Progenitor cell of endocrine pancreas (in vitro differentiated cells): ENCODE results near the gene VRK3. TPM values are rescaled to one million over a fixed set of nuclear protein-coding genes. Genes with fewer than 3 reads are reported as not detected.
"Not testable (repeated sequence)": the region's sequence is repeated elsewhere in the genome, so short reads cannot be mapped to it uniquely, and the experiment has no call there.

Experiments
- DNase-seq: peaks from one replicate; pipeline ENCODE4 v3.0.0; 2021; ENCODE audit warnings: low spot score; ENCODE audit not compliant: unreplicated experiment
- H3K27ac Mint-ChIP-seq: 2 replicates; pipeline ENCODE4 v1.8.0; 2021; ENCODE audit warnings: mild to moderate bottlenecking, moderate library complexity, mixed read lengths
- H3K27me3 Mint-ChIP-seq: 2 replicates; pipeline ENCODE4 v1.8.0; 2021; ENCODE audit warnings: mixed read lengths
- H3K36me3 Mint-ChIP-seq: 2 replicates; pipeline ENCODE4 v1.8.0; 2022; ENCODE audit warnings: mixed read lengths; ENCODE audit not compliant: insufficient read depth
- H3K4me1 Mint-ChIP-seq: 2 replicates; pipeline ENCODE4 v1.8.0; 2021; ENCODE audit warnings: low read depth, mixed read lengths
- H3K4me3 Mint-ChIP-seq: 2 replicates; pipeline ENCODE4 v1.8.0; 2021; ENCODE audit warnings: low read depth, mild to moderate bottlenecking, moderate library complexity, mixed read lengths
- H3K9me3 Mint-ChIP-seq: 2 replicates; pipeline ENCODE4 v1.8.0; 2021; ENCODE audit warnings: low read depth, mixed read lengths
- total RNA-seq: library from RNA; stranded (reverse); gene quantifications from 2 replicates; pipeline ENCODE4 v1.2.1, GENCODE V29; 2021
- TF ChIP-seq, protein P1 (sequence below): fragments of 200-600 bp; sonication (generic); IDR thresholded peaks from one replicate; pipeline ENCODE4 v1.5.0; 2021; ENCODE audit warnings: antibody characterized with exemption, mild to moderate bottlenecking; ENCODE audit not compliant: unreplicated experiment

The VRK3 gene
- total RNA-seq, 1 donor from 2014 or later, result 53.4 TPM

GRCh38 chr19:49951806-49952478 is 73.2 kb downstream of the VRK3 start:
- DNase-seq, result no peak
- peaks cover 20% of the 10 kb centered on the region for H3K4me1 Mint-ChIP-seq
- no peaks in the 10 kb centered on the region for H3K27me3 Mint-ChIP-seq

GRCh38 chr19:49950956-49951526 is 74.1 kb downstream of the VRK3 start:
- TF ChIP-seq, protein P1, sequence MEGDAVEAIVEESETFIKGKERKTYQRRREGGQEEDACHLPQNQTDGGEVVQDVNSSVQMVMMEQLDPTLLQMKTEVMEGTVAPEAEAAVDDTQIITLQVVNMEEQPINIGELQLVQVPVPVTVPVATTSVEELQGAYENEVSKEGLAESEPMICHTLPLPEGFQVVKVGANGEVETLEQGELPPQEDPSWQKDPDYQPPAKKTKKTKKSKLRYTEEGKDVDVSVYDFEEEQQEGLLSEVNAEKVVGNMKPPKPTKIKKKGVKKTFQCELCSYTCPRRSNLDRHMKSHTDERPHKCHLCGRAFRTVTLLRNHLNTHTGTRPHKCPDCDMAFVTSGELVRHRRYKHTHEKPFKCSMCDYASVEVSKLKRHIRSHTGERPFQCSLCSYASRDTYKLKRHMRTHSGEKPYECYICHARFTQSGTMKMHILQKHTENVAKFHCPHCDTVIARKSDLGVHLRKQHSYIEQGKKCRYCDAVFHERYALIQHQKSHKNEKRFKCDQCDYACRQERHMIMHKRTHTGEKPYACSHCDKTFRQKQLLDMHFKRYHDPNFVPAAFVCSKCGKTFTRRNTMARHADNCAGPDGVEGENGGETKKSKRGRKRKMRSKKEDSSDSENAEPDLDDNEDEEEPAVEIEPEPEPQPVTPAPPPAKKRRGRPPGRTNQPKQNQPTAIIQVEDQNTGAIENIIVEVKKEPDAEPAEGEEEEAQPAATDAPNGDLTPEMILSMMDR, result no peak
- Mint-ChIP-seq H3K9me3 (no peaks in the 10 kb centered on the region), H3K36me3 (no peaks in the 10 kb centered on the region), H3K4me3 (no peak overlapping the region), H3K27me3 (no peaks in the 10 kb centered on the region), H3K27ac (no peak overlapping the region), H3K4me1 (peaks cover 20% of the 10 kb centered on the region)
- DNase-seq, result no peak

More at GRCh38 chr19:49951806-49952478, 73.2 kb downstream of the VRK3 start:
- Mint-ChIP-seq H3K4me3 (no peak overlapping the region), H3K27ac (no peak overlapping the region), H3K36me3 (no peaks in the 10 kb centered on the region), H3K9me3 (no peaks in the 10 kb centered on the region)
- TF ChIP-seq, protein P1, result no peak

- no peaks in the 10 kb centered on the region for H3K36me3 Mint-ChIP-seq
- DNase-seq, result no peak
- H3K4me3 Mint-ChIP-seq, result no peak overlapping the region
- H3K4me1 Mint-ChIP-seq, result peaks cover 20% of the 10 kb centered on the region
- H3K9me3 Mint-ChIP-seq, result no peaks in the 10 kb centered on the region
- H3K27ac Mint-ChIP-seq, result no peak overlapping the region
- TF ChIP-seq, protein P1, result no peak
- H3K27me3 Mint-ChIP-seq, result no peaks in the 10 kb centered on the region
Observed at GRCh38 chr19:49950590-49950948, 74.6 kb downstream of the VRK3 start.

DNA sequence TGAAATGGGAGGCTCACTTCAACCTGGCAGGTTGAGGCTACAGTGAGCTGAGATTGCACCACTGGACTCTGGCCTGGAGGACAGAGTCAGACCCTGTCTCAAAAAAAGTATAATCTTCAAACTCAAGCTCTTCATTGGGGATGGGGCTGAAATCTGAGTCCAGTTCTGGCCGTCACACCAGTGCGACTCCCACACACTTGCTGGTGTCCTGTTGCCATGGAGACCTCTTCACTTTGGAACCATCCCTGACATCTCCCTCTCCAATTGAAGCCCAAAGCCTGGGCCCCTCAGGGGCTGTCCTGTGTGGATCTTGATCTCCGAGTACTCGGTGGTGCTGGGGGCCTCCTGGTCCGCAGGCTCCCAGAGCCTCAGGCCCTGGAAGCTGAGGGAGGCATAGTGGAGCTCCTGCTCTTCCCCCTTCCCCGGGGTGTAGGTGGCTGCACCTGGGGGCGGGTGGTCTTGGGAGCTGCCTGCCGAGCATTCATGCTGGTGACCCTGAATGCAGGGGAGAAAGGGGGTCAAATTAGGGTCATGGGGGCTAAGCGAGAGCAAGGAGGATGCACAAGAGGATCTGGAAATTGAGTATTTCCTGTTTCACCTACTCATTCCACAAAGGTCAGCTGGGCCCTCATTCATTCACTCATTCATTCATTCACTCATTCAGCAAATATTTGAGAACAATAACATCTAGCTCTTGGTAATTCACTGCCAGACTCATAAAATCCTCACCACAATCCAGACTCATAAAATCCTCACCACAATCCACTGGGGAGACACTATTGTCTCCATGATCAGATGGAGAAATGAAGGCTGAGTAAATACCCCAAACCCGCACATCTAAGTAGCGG is 75.2 kb downstream of the VRK3 start:
- H3K36me3 Mint-ChIP-seq, result no peaks in the 10 kb centered on the region
- peaks cover 17% of the 10 kb centered on the region for H3K4me1 Mint-ChIP-seq
- no peak overlapping the region for H3K27ac Mint-ChIP-seq
- no peak for DNase-seq
- no peaks in the 10 kb centered on the region for H3K9me3 Mint-ChIP-seq
- no peaks in the 10 kb centered on the region for H3K27me3 Mint-ChIP-seq
- TF ChIP-seq, protein P1, result no peak
- no peak overlapping the region for H3K4me3 Mint-ChIP-seq

DNA sequence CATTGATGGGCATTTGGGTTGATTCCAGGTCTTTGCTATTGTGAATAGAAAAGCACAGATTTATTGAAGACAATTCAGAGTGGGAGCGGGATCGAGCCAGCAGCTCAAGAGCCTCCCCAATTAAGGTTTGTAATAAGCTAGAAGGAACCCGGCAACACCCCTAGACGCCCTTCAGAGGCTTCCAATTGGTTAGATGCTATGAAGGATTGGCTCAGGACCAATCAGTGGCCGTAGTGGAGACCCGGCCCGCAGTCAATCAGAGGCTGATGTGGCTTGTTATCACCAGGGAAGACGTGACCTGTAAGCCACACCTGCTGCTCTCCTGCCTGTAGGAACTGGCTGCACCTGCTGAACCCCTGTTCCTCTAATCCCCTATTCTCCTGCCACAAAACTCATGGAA is 78.8 kb downstream of the VRK3 start:
- DNase-seq, result no peak
- TF ChIP-seq, protein P1, result no peak
- Mint-ChIP-seq H3K27me3 (no peaks in the 10 kb centered on the region), H3K27ac (no peak overlapping the region), H3K36me3 (no peaks in the 10 kb centered on the region), H3K4me3 (no peak overlapping the region), H3K9me3 (no peaks in the 10 kb centered on the region), H3K4me1 (no peaks in the 10 kb centered on the region)

- DNase-seq, H3K27me3 Mint-ChIP-seq, H3K4me3 Mint-ChIP-seq, H3K27ac Mint-ChIP-seq, H3K4me1 Mint-ChIP-seq, H3K9me3 Mint-ChIP-seq, H3K36me3 Mint-ChIP-seq: not testable (repeated sequence)
Observed at GRCh38 chr19:49944567-49944966, 80.6 kb downstream of the VRK3 start.
